Measurements from ENCODE around the gene VEZT. TPM values are rescaled to one million over a fixed set of nuclear protein-coding genes. Genes with fewer than 3 reads are reported as not detected.

The VEZT gene
- total and polyA plus RNA-seq, 2 donors (not counting 1 experiment from before 2014, with no cell fraction given) = 76.6 to 123 TPM

GRCh38 chr12:95316798-95317197, 99.2 kb downstream of the VEZT start:
- Histone ChIP-seq H3K79me2 (ENCODE audit: control insufficient read depth, insufficient read depth, low read length) (no peaks in the 10 kb centered on the region), H3K4me2 (ENCODE audit: extremely low read depth, insufficient read depth, low read length) (no peak overlapping the region), H2AFZ (ENCODE audit: low read length) (no peak overlapping the region), H3K27me3 (ENCODE audit: control insufficient read depth, insufficient read depth, low read length) (no peaks in the 10 kb centered on the region), H3K9me3 (ENCODE audit: control insufficient read depth, insufficient read depth, low read depth, low read length) (no peaks in the 10 kb centered on the region), H3K36me3 (ENCODE audit: control insufficient read depth, insufficient read depth, low read length) (no peaks in the 10 kb centered on the region), H3K9ac (ENCODE audit: insufficient read depth, low read length) (no peak overlapping the region), H4K20me1 (ENCODE audit: control insufficient read depth, extremely low read depth, insufficient read depth, low read length) (no peaks in the 10 kb centered on the region), H3K27ac (ENCODE audit: insufficient read depth, low read length) (no peak overlapping the region), H3K4me1 (ENCODE audit: control insufficient read depth, extremely low read depth, insufficient read depth, low read length) (peaks cover 2% of the 10 kb centered on the region), H3K4me3 (replicated peaks in 1 of 4; ENCODE audit: control extremely low read depth in 1 of 4, insufficient read depth in 1 of 4, low read depth in 3 of 4, low read length in 4 of 4) (no peak overlapping the region)
- no peak for DNase-seq (ENCODE audit: low read depth in 2 of 2)
- TF ChIP-seq EZH2 (IDR thresholded peaks at IDR 0.05; ENCODE audit: low read length, missing control alignments) (no peak), CTCF (conservative IDR thresholded peaks at IDR 0.05 in 1 of 2, IDR thresholded peaks at IDR 0.05 in 1 of 2; ENCODE audit: low read depth in 1 of 2, low read length in 2 of 2) (no peak)

- no peak for TF ChIP-seq EZH2 (IDR thresholded peaks at IDR 0.05; ENCODE audit: low read length, missing control alignments)
- Histone ChIP-seq H3K4me3 (replicated peaks in 1 of 4; ENCODE audit: control extremely low read depth in 1 of 4, insufficient read depth in 1 of 4, low read depth in 3 of 4, low read length in 4 of 4) (no peak overlapping the region), H3K4me1 (ENCODE audit: control insufficient read depth, extremely low read depth, insufficient read depth, low read length) (peaks cover 4% of the 10 kb centered on the region), H3K79me2 (ENCODE audit: control insufficient read depth, insufficient read depth, low read length) (no peaks in the 10 kb centered on the region), H2AFZ (ENCODE audit: low read length) (no peak overlapping the region), H4K20me1 (ENCODE audit: control insufficient read depth, extremely low read depth, insufficient read depth, low read length) (no peaks in the 10 kb centered on the region), H3K4me2 (ENCODE audit: extremely low read depth, insufficient read depth, low read length) (no peak overlapping the region), H3K27me3 (ENCODE audit: control insufficient read depth, insufficient read depth, low read length) (no peaks in the 10 kb centered on the region), H3K9me3 (ENCODE audit: control insufficient read depth, insufficient read depth, low read depth, low read length) (no peaks in the 10 kb centered on the region), H3K27ac (ENCODE audit: insufficient read depth, low read length) (peak overlapping the region; percentile 12), H3K36me3 (ENCODE audit: control insufficient read depth, insufficient read depth, low read length) (no peaks in the 10 kb centered on the region), H3K9ac (ENCODE audit: insufficient read depth, low read length) (no peak overlapping the region)
- DNase-seq (ENCODE audit: low read depth in 2 of 2) = peak; percentile 77 to 85
Observed at GRCh38 chr12:95318071-95318545, 100.5 kb downstream of the VEZT start.

GRCh38 chr12:95319694-95320331, 102.2 kb downstream of the VEZT start:
- Histone ChIP-seq H3K4me3 (replicated peaks in 1 of 4; ENCODE audit: control extremely low read depth in 1 of 4, insufficient read depth in 1 of 4, low read depth in 3 of 4, low read length in 4 of 4) (no peak overlapping the region), H3K27ac (ENCODE audit: insufficient read depth, low read length) (no peak overlapping the region), H3K4me1 (ENCODE audit: control insufficient read depth, extremely low read depth, insufficient read depth, low read length) (peaks cover 4% of the 10 kb centered on the region), H3K4me2 (ENCODE audit: extremely low read depth, insufficient read depth, low read length) (no peak overlapping the region), H4K20me1 (ENCODE audit: control insufficient read depth, extremely low read depth, insufficient read depth, low read length) (no peaks in the 10 kb centered on the region), H3K79me2 (ENCODE audit: control insufficient read depth, insufficient read depth, low read length) (no peaks in the 10 kb centered on the region), H3K27me3 (ENCODE audit: control insufficient read depth, insufficient read depth, low read length) (no peaks in the 10 kb centered on the region), H3K36me3 (ENCODE audit: control insufficient read depth, insufficient read depth, low read length) (no peaks in the 10 kb centered on the region), H3K9me3 (ENCODE audit: control insufficient read depth, insufficient read depth, low read depth, low read length) (no peaks in the 10 kb centered on the region), H2AFZ (ENCODE audit: low read length) (no peak overlapping the region), H3K9ac (ENCODE audit: insufficient read depth, low read length) (no peak overlapping the region)
- TF ChIP-seq EZH2 (IDR thresholded peaks at IDR 0.05; ENCODE audit: low read length, missing control alignments) = no peak
- TF ChIP-seq CTCF (conservative IDR thresholded peaks at IDR 0.05 in 1 of 2, IDR thresholded peaks at IDR 0.05 in 1 of 2; ENCODE audit: low read depth in 1 of 2, low read length in 2 of 2) = no peak
- DNase-seq (ENCODE audit: low read depth in 2 of 2) = peak in 1 of 2 donors; percentile 61
